GM18861 (cell line): ENCODE measurements around the gene RYR2.
"Not testable (repeated sequence)": the region's sequence is repeated elsewhere in the genome, so short reads cannot be mapped to it uniquely, and the experiment has no call there.

Source experiments
- ATAC-seq: cut with Tn5 transposase; IDR thresholded peaks from one replicate; pipeline ENCODE4 v1.9.1; 2021; ENCODE audit not compliant: unreplicated experiment

The RYR2 gene

GRCh38 chr1:237834461-237834860 lies 792.5 kb downstream of the RYR2 start:
- no peak for ATAC-seq

GRCh38 chr1:237838320-237838719 lies 796.3 kb downstream of the RYR2 start:
- ATAC-seq, result no peak

- no peak for ATAC-seq
Observed at GRCh38 chr1:237838904-237839534, 797.0 kb downstream of the RYR2 start.

- ATAC-seq, result no peak
Observed at GRCh38 chr1:237841485-237841884, 799.5 kb downstream of the RYR2 start.

GRCh38 chr1:237843516-237843915 lies 801.5 kb downstream of the RYR2 start:
- ATAC-seq, result not testable (repeated sequence)

GRCh38 chr1:237851210-237851845 lies 809.3 kb downstream of the RYR2 start:
- no peak for ATAC-seq

- no peak for ATAC-seq
Observed at GRCh38 chr1:237852342-237852741, 810.4 kb downstream of the RYR2 start.

GRCh38 chr1:237857455-237857854 lies 815.5 kb downstream of the RYR2 start:
- ATAC-seq, result no peak

- no peak for ATAC-seq
Observed at GRCh38 chr1:237858992-237859391, 817.0 kb downstream of the RYR2 start.

GRCh38 chr1:237861944-237862343 lies 820.0 kb downstream of the RYR2 start:
- no peak for ATAC-seq

- ATAC-seq, result no peak
Observed at GRCh38 chr1:237863234-237863633, 821.2 kb downstream of the RYR2 start.

GRCh38 chr1:237864338-237865244 lies 822.6 kb downstream of the RYR2 start:
- ATAC-seq, result peak; percentile 62

- ATAC-seq, result no peak
Observed at GRCh38 chr1:237867380-237867888, 825.5 kb downstream of the RYR2 start.

- no peak for ATAC-seq
Observed at GRCh38 chr1:237868817-237869600, 827.0 kb downstream of the RYR2 start.

- no peak for ATAC-seq
Observed at GRCh38 chr1:237873487-237874211, 831.7 kb downstream of the RYR2 start.

GRCh38 chr1:237875291-237875690 lies 833.3 kb downstream of the RYR2 start:
- ATAC-seq, result no peak

GRCh38 chr1:237877631-237878030 lies 835.6 kb downstream of the RYR2 start:
- no peak for ATAC-seq

GRCh38 chr1:237878406-237878805 lies 836.4 kb downstream of the RYR2 start:
- no peak for ATAC-seq

GRCh38 chr1:237879195-237879594 lies 837.2 kb downstream of the RYR2 start:
- no peak for ATAC-seq
